Spleen (tissue), 7 donors: ENCODE data around the gene SMYD1.

Source experiments
- POLR2A ChIP-seq, 3 donors: fragments of 450-650 bp; IDR thresholded peaks; one replicate each; pipeline ENCODE4 v1.5.1; 2017; ENCODE audit warnings: antibody characterized with exemption in 3 of 3, mild to moderate bottlenecking in 1 of 3
- POLR2AphosphoS5 ChIP-seq, 3 donors: sonication (generic); formaldehyde crosslinking; IDR thresholded peaks; one replicate each; pipeline ENCODE4 v1.5.1; 2017; ENCODE audit warnings: antibody characterized with exemption in 3 of 3
- TF ChIP-seq, protein P1 (sequence below), 11 experiments: fragments of 200-600 bp in 7 of 11; fragments of 450-650 bp in 4 of 11; sonication (generic) in 4 of 11; IDR thresholded peaks in 8 of 11; conservative IDR thresholded peaks in 3 of 11; 1 replicate in 7 of 11; 2 replicates in 4 of 11; pipeline versions ENCODE4 v1.4.0 to v1.8.0; 2016 to 2021; ENCODE audit warnings: antibody characterized with exemption in 11 of 11, inconsistent platforms in 4 of 11, mild to moderate bottlenecking in 1 of 11
- donor health status: DM: no; HTN: no; CAD: no; lungs with moderate emphysema.
- donor health status: DM: no; HTN: no; CAD: no.
- donor health status: DM: no; HTN: no; CAD: no.

DNA sequence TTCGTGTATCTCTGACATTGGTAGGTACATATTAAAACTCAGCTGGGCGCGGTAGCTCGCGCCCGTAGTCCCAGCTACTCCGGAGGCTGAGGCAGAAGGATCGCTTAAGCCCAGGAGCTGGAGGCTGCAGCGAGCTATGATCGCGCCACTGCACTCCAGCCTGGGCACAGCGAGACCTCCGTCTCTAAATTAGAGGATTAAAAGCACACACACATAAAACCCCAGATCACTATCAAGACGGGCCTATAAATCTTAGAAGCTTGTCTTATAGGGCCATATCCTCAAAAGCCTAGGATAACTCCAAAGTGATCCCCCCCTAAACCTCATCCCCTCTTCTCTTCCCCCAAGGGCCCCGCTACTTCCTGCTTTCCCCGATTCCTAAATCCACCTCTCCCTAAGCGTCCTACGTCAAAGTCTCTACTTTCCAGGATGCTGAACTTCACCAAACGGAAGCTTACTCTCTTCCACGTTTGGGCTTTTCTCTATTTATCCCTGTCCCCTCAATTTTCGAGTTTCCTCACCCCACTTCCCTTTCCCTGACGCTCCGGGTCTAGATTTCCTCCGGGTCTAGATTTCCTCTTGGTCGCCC is 12.7 kb upstream of the SMYD1 start:
- TF ChIP-seq, protein P1, sequence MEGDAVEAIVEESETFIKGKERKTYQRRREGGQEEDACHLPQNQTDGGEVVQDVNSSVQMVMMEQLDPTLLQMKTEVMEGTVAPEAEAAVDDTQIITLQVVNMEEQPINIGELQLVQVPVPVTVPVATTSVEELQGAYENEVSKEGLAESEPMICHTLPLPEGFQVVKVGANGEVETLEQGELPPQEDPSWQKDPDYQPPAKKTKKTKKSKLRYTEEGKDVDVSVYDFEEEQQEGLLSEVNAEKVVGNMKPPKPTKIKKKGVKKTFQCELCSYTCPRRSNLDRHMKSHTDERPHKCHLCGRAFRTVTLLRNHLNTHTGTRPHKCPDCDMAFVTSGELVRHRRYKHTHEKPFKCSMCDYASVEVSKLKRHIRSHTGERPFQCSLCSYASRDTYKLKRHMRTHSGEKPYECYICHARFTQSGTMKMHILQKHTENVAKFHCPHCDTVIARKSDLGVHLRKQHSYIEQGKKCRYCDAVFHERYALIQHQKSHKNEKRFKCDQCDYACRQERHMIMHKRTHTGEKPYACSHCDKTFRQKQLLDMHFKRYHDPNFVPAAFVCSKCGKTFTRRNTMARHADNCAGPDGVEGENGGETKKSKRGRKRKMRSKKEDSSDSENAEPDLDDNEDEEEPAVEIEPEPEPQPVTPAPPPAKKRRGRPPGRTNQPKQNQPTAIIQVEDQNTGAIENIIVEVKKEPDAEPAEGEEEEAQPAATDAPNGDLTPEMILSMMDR (IDR thresholded peaks at IDR 0.05 in 8 of 11, conservative IDR thresholded peaks at IDR 0.05 in 3 of 11): no peak
- peak in 1 of 3 donors; percentile 12 for TF ChIP-seq POLR2A (IDR thresholded peaks at IDR 0.05)
- TF ChIP-seq POLR2AphosphoS5 (IDR thresholded peaks at IDR 0.05): no peak
